GM12875 (cell line): ENCODE measurements around the gene ODAD2.

Experiments
- H3K4me3 ChIP-seq: one replicate; pipeline ENCODE4 v1.5.1; 2011; ENCODE audit warnings: low read depth, low read length, control low read depth
- CTCF ChIP-seq: IDR thresholded peaks from 2 replicates; pipeline ENCODE4 v1.5.1; 2011; ENCODE audit warnings: low read depth, mild to moderate bottlenecking, control low read depth, inconsistent platforms, low read length, moderate library complexity, borderline replicate concordance; ENCODE audit not compliant: insufficient read depth

ODAD2 gene

GRCh38 chr10:27998954-27999275 is at the start of gene ODAD2:
TSS of gene ODAD2 (minus strand) at chr10:27999079. CDS start at chr10:27995142, 3,937 bp downstream.
- no peak for TF ChIP-seq CTCF
- no peak within 1 kb of the TSS for H3K4me3 ChIP-seq

DNA sequence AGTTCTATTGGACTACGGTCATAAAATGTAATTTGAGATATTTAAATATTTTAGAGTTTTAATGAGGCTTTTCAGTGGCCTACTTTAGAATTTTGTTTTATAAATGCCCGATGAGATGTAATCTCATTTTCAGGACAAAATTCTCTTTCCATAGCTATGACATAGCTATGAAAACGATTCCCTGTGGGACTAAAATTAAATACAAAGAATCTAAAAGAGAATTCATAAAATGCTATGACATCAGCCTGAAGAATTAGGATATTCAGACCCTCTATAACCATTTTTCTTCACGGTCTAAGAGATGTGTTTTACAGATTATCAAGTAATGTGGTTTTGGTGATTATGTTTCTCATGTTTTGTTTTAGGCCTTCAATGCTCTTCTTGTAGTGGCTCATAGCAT is 48.2 kb upstream of the ODAD2 start:
- H3K4me3 ChIP-seq = no peak overlapping the region

GRCh38 chr10:28046579-28046978 is 47.7 kb upstream of the ODAD2 start:
- TF ChIP-seq CTCF = no peak
- no peak overlapping the region for H3K4me3 ChIP-seq

More for the DNA sequence above, 48.2 kb upstream of the ODAD2 start:
- TF ChIP-seq CTCF = no peak

DNA sequence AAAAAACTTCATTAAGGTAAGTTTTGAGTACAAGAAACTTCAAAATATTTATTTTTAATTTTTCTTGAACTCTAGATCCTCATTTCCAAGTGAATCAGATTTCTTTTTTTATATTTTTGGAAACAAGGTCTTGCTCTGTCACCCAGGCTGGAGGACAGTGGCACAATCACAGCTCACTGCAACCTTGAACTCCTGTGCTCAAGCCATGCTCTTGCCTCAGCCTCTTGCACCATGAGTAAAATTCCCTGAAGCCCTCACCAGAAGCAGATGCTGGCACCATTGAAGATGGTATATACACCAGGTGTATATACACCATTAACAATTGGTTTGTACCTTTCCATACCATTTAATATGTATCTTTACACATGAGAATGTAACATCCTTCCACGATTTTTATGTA is 45.1 kb upstream of the ODAD2 start:
- H3K4me3 ChIP-seq = no peak overlapping the region
- no peak for TF ChIP-seq CTCF

DNA sequence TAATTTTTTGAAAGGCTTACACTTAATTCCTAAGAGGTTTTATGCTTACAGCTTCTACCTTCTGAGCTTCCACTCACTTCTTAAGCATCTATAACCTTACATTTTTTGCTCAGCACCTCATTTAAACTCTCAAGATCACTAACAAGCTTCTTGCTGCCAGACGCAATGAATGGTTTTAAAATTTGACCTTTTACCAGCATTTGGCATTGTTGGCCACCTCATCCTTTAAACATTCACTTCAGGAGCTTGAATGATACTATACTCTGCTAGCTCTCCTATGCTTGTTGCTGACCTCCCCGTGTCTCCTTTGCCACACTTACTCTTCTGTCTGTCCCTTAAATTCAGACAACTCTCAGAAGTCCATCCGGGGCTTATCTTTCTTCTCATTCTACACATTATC is 37.7 kb upstream of the ODAD2 start:
- no peak for TF ChIP-seq CTCF
- no peak overlapping the region for H3K4me3 ChIP-seq

DNA sequence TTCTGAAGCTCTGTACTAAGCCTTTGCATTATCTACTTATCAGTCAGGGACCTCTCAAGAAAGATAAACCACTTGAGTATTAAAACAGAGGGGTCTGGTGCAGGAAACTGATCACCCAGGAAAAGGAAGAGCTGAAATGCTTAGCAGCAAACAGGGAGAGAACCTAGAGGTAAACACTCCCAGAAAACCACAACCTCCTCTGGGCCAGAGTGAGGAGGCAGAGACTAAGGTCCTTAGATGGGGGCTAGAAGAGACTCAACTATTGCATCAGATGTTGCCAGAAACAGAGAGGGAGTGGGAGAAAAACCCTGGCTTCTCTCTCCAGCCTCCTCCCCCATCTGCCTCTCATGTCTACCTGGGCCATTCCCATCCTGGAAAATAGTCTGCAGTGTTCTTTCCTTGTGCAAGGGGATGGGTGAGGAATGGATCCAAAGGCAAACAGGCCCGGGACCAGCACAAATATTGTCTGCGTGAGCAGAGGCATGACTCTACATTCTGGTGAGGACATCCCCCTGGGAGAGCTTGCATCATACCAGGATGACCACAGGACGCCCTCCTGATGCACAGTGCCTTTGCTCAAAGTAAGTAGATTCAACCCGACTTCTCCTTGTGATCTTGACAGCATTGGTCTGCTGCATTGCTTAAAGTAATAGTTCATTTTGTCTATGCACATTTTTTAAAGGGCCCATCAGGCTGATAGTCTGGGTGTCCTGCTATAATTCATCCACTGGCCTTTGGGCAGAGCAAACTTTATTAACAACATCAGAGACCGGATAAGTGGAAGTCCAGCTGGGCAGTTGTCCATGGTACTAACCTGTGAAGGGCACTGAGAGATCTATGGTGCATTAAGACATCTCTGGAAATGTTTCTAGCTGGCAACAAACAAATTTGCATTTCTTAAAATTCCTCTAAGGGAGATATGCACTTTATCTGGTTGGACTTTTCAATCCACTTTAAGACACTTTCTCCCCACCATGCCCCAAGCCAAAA is 22.4 kb upstream of the ODAD2 start:
- no peak overlapping the region for H3K4me3 ChIP-seq
- TF ChIP-seq CTCF = no peak
